ENCODE data around the gene COX19. TPM values are rescaled to one million over a fixed set of nuclear protein-coding genes. Genes with fewer than 3 reads are reported as not detected.
"Not testable (repeated sequence)": the region's sequence is repeated elsewhere in the genome, so short reads cannot be mapped to it uniquely, and the experiment has no call there.

COX19 gene
- total RNA-seq, 1 donor from 2014 or later = 9.5 TPM

DNA sequence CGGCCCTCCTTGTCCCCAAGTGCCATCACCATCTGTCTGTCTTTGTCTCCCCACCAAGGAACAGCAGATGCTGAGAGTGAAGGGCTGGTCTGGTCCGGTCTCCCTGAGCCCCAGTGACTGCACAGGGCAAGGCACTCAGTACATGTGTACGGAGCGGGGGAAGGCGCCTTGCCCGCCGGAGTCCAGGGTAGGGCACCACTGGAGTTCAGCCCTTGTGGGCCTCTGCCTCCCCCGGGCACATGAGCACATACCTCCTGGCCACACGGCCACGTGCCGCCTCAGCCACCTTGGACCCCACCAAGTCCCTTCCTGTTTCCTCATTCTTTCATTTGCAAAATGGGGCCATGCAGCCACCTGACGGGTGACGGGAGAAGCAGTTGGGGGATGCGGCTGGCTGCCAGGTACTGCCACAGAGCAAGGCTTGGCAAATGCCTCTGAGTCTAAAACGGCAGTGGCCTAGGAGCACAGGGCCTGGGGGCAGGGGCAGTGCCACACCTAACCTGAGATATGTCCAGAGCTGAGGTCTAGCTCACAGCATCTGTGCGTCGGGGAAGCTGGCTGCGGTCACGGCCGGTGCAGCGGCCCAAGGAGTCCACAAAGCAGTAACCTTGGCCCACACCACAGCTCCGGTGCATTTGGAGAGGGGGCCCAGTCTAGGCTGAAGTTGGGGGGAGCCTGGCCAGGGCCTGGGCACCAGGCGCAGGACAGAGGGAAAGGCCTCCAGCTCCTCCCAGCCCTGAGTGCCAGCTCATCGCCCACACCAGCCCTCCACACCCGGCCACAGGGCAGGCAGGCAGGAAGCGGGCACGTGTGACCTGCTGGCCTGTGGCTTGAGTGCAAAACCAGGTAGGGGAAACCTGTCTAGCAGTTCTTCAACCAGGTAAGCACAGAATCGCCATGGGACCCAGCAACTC lies 26.1 kb downstream of the COX19 start:
- DNase-seq (ENCODE audit: extremely low read depth, low read depth, low spot score) = no peak

DNA sequence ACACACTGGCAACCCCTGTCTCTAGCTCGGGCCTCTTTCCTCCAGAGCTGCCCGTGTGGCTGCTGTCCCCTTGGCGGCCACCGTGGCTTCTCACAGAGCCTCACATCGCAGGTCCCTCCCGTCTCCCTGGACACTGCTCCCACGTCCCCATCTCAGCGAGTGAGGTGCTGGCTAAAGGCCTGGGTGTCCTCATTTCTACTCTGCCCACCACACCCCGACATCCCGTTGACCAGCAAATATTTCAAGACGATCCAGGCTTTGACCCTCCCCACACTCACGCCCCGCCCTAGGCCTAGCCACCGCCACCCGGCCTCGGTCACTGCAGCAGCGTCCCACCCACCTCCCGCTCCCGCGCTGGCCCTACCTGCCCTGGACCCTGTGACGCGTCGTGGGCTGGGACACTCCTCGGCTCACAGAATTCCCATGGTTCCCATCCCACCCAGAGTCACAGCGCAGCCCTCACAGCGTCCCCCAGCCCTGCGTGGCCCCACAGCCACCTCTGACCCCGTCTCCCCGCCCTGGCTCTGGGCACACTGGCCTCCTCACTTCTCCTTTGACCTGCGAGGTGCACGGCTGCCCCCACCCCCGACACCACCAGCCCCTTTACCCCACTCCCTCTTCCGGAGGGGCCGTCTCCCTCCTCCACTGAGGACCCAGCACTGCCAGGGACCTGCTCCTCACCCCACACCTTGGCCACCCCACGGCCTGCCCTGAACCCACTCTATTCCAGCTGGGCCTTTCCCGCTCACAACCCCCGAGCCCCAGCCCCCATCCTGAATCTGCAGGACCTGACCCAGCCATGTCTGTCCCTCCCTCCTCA lies 27.7 kb downstream of the COX19 start:
- DNase-seq (ENCODE audit: extremely low read depth, low read depth, low spot score) = no peak

DNA sequence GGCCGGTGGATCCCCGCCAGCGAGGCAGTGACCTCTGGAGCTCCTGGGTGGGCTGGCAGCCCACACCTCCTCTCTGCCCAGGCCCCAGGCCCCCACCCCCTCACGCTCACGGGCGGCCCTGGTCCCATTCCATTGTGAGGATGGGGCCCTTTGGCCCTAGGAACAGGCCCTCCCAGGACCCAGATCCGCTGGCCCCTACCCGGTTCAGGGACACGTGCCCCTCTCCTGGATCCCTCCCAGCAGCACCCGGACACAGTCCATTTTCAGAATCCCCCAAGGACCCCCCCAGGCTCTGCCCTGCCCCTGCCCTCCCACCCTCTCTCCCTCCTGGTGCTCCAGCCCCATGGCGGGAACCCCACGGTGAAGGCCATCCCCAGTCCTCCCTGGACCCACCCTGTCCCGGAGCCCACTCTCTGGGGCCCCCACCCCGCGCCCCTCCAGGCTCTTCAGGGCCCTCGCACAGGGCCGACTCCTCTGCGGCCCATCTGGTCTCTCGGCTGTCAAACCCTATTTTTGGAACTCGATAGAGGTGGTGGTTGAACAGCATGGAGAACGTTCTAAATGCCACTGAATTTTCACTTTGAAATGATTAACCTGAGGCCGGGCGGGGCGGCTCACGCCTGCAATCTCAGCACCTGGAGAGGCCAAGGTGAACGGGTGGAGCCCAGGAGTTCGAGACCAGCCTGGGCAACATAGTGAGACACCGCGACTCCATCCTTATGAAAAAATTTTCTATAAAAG lies 28.9 kb downstream of the COX19 start:
- no peak for DNase-seq (ENCODE audit: extremely low read depth, low read depth, low spot score)

DNA sequence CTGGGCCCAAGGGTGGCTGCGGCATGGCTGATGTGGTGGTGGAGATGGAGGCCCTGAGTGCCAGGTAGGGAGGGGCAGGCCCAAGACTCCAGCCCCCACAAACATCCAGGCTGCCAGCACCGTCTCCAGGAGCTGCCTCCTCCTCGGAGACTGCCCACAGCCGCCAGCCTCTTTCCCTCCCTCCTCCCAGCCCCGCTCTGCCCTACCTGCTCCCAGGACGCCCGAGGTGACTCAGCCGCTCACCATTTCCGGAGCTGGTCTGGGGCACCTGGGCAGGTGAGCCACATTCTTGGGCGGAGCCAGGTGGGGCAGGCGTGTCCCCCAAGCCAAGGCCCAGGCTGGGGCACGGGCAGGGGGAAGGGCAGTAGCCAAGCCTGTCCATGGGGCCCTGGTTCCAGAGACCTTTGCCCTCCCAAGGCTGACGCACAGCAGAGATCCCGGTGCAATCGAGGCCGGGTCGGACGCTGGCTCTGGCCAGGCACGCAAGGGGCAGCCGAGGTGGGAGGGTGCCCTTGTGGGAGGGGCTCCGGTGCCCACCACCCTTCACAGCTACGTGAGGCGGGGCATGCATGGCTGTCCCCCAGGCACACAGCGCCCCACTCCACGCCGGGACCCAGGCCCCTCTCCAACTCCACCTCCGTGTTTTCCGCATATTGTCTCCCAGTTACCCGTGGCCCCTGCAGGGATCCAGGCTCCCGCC lies 29.6 kb downstream of the COX19 start:
- no peak for DNase-seq (ENCODE audit: extremely low read depth, low read depth, low spot score)

DNA sequence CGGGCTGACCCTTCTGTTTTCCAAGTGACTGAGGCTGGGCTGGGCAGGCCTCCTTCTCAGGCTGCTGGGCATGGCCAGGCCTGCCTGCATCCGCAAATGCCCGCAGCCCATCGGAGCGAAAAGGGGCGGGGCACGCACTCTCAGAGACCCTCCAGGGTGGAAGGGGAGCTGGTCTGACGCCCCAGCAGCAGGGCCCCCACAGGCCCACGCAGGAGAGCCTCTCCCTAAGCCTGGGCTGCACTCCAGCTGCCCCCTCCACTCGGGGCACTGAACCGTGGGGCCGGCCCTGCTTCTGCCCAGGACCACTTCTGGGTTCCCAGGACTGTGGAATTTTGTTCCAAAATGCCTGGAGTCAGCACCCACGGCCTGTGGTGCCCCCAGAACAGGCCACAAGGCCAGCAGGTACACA lies 30.2 kb downstream of the COX19 start:
- no peak for DNase-seq (ENCODE audit: extremely low read depth, low read depth, low spot score)

DNA sequence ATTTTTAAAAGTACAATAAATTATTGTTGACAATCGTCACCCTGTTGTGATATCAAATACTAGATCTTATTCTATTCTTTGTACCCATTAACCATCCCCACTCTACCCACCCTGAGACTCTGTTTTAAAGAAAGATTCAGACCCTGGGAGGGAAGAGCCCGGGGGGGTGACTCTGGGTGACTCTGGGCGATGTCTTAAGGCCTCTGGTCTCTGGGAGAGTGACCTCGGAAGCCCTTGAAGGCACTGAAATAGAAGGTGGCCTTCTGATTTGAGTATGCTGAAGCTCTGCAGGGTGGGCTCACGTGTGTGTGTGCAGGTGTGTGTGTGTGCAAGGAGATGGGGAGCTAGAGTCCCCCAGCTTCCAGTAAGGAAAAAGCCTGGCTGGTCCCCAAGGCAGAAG lies 30.6 kb downstream of the COX19 start:
- no peak for DNase-seq (ENCODE audit: extremely low read depth, low read depth, low spot score)

DNA sequence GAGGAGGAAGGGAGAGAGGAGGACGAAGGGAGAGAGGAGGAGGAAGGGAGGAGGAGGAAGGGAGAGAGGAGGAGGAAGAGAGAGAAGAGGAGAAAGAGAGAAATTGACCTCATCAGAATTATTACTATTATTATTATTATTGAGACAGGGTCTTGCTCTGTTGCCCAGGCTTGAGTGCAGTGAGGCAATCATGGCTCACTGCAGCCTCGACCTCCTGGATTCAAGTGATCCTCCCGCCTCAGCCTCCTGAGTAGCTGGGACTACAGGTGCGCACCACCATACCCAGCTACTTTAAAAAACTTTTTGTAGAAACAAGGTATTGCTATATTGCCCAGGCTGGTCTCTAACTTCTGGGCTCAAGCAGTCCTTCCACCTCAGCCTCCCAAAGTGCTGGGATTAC lies 31.6 kb downstream of the COX19 start:
- DNase-seq (ENCODE audit: extremely low read depth, low read depth, low spot score) = not testable (repeated sequence)

DNA sequence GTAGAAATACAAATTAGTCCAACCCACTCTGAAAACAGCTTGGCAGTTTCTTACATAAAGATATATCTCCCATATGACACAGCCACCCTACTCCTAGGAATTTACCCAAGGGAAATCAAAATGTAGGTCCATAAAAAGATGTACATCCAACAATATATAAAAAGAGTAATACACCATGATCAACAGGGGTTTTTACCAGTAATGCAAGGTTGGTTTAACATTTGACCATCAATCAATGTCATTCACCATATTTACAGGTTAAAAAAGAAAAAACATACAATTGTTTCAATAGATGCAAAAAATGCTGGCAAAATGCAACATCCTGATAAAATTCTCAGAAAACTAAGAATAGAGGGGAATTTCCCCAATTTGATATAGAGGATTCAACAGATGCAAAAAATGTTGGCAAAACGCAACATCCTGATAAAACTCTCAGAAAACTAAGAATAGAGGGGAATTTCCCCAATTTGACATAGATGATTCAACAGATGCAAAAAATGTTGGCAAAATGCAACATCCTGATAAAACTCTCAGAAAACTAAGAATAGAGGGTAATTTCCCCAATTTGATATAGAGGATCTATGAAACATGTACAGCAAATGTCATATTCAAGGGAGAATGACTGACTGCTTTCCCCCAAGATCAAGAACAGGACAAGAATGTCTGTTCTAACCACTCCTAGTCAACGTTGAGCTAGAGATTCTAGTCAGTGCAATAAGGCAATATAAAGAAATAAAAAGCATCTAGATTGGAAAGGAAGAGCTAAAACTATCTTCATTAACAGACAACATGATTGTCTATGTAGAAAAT lies 34.5 kb downstream of the COX19 start:
- no peak for DNase-seq (ENCODE audit: extremely low read depth, low read depth, low spot score)

DNA sequence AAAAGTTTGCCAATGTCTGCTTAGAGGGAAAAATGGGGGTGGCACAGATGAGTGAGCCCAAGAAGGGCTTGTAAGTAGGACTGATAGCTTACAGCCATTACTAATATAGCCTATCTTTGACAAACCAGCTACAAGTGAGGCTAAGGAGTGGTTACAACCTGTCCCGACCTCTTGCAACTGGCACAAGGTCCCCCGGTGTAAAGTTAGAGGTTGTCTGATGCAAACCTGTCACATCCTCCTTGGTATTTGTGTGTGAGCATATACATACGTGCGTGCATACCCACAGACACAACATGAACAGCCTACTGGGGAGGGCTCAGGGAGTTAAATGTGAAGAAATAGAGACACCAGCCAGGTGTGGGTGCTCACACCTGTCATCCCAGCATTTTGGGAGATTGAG lies 35.5 kb downstream of the COX19 start:
- DNase-seq (ENCODE audit: extremely low read depth, low read depth, low spot score) = no peak

DNA sequence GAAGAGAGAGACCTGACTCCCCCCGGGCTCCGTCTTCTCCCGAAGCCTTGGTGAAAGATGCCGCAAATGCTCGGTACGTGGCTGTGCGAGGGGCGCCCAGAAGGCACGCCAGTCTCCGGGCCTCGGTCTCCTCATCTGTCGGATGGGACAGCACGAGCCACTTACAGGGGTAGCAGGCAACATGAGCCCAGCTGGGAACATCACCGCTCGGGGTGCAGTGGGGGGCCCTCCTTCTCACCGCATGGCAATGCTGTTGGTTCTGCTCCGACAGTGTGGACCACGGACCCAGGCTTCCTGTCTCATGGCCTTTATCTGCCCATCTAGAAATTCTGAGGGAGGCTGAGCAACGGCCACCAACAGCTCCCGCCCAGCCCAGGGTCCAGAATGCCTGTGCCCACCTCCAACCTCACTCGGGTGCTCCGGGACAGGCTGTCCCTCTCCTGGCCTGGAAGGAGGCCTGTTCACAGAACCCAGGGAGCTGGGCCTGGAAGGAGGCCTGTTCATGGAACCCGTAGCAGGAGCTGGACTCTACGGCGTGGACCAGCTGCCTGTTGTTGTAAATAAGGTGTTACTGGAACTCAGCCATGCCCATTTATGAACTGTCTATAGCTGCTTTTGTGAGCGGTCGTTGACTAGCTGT lies 36.7 kb downstream of the COX19 start:
- DNase-seq (ENCODE audit: extremely low read depth, low read depth, low spot score) = no peak

DNA sequence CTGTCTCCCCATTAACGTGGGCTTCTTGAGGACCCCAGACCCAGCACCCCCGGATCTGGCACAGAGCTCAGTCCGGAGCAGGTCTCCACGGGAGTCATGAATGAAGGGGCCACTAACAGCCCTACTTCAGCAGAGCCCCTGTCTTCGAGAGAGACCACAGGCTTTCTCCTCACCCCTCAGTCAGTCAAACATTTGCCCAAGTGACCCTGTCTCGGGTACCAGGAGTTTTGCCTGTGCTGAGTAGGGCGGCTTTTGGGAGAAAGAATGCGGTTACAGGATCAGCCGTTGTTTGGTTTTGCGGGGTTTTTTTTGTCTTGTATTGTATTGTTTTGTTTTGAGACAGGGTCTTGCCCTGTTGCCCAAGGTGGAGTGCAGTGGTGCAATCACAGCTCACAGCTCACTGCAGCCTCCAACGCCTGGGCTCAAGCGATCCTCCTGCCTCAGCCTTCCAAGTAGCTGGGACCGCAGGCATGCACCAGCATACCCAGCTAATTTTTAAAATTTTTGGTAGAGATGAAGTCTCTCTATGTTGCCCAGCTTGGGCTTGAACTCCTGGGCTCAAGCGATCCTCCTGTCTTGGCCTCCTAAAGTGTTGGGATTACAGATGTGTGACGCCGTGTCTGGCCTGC lies 37.4 kb downstream of the COX19 start:
- DNase-seq (ENCODE audit: extremely low read depth, low read depth, low spot score) = no peak

DNA sequence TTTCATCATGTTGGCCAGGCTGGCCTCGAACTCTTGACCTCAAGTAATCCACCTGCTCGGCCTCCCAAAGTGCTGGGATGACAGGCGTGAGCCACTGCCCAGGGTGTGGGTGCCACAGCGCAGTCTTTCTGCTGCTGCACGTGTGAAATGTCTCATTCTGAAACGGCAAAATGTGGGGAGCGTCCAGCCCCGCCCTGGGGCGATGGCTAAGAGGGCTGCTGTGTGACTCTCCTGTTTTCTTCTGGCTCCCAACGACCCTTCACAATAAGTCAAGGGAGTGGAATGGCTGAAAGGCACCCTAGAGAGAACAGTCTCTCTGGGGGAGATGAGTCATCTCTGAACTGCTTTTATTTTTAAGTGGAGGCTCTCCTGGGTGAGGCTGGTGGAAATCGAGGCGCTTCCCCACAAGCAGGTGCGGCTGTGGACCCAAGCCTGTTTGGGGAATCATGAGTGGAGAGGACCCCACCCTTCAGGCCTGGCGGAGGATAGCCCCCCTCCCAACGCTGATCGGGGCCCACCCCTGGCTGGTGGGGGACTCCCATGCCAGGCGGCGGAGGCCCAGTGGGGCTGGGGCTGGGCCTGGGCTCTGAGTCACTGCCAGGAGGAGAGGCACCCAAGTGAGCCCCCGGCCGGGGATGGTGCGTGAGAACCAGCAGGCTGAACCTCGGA lies 38.8 kb downstream of the COX19 start:
- no peak for DNase-seq (ENCODE audit: extremely low read depth, low read depth, low spot score)

DNA sequence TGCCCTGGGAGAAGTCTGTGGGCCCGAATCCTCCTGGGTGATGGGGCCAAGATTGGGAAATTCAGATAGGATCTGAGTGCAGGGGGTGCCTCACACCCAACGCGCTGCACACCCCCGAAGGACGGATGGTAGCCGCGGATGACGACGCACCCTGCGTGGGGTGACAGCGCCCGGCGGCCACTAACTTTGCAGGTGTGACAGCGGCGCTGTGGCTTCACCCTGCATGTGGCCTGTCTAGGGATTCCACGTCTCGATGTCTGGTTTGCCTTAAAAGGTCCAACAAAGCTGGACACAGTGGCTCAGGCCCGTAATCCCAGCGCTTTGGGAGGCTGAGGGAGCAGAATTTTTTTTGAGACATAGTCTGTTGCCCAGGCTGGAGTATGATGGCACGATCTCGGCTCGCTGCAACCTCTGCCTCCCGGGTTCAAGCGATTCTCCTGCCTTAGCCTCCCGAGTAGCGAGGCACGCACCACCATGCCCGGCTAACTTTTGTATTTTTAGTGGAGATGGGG lies 39.4 kb downstream of the COX19 start:
- no peak for DNase-seq (ENCODE audit: extremely low read depth, low read depth, low spot score)

DNA sequence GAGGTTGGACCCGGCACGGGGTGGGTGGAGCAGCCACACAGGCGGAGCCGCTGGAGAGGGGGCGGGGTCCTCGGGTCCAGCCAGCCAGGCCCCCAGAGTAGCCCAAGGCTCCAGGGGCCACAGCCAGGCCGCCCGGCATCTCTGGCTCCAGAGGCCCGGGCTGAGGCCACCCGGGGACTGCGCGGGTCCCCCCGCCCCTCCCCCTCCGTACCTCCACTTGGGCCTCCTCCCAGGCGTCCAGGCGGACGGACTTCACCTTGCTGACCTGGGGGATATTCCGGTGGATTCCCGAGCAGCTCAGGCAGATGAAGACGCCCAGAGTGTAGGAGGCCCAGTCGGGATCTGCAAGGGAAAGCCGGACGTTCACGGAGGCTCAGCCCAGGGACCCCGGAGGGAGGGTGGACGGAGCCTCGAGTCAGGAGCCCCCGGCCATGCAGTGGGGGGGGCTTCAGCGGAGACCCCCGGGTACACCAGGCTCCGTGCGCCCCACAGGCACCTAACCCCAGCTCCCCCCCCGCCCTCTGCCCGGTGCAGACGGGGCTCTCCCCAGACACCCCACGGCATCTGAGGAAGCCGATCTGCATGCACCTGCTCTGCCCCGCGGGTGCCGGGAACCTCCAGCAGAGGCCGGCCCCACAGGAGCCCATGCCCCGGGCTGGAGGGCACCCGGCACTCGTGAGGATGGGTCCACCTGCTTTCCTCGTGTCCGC lies 40.0 kb downstream of the COX19 start:
- DNase-seq (ENCODE audit: extremely low read depth, low read depth, low spot score) = no peak

DNA sequence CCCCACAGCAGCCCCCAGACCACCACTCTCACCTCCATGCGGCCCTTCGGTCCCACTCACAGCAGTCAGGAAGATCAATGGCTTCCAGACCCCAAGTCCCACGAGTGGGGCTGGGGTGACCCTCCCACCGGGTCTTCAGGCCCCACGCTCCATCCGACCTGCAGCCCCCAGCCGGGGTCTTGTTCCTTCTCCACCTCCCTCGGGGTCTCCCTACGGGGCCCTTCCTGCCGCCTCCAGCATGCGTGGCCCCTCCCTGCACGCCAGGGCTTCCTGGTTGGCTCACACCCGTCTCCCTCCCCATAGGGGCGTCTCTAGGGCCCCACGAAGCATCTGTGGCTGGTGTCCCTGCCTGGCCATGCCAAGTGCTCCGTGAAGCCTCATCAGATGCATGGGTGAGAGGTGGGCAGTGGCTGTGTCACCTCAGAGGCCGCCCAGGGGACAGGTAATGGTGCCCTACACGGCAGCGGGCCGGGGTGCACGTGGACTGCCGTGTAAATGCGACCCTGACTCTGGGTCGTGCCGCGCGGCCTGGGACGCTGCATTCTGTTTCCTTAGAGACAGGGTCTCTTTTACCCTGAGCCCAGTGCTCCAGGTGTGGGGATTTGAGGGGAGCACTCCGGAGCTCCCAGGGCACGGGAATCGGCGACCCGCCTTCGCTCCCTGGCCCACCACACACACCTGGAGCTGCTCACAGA lies 40.7 kb downstream of the COX19 start:
- no peak for DNase-seq (ENCODE audit: extremely low read depth, low read depth, low spot score)

DNA sequence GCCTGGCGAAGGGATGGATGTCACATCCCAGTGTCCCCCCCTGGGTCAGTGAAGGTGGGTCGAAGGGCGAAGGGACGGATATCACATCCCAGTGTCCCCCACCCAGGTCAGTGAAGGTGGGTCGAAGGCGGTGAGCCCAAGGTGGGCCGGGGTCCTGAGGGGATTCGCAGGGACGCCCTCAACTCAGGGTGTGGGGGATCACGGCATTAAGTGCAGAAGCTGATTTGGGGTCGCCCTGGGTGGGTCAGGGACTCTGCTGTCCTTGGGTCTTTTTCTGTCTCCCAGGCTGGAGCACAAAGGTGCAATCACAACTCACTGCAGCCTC lies 42.7 kb downstream of the COX19 start:
- DNase-seq (ENCODE audit: extremely low read depth, low read depth, low spot score) = no peak
